Superior temporal gyrus (tissue), 1 donor: Measurements from ENCODE around the gene IGF1.
"Not testable (repeated sequence)": the region's sequence is repeated elsewhere in the genome, so short reads cannot be mapped to it uniquely, and the experiment has no call there.

Source experiments
- DNase-seq: peaks from one replicate; pipeline ENCODE4 v3.0.0-alpha.2; 2016; ENCODE audit errors: extremely low spot score

Gene IGF1

GRCh38 chr12:102462386-102462785 is 18.0 kb downstream of the IGF1 start:
- no peak for DNase-seq

- no peak for DNase-seq
These were observed 18.9 kb downstream of the IGF1 start for GRCh38 chr12:102461501-102461900.

GRCh38 chr12:102459314-102459713 is 21.0 kb downstream of the IGF1 start:
- DNase-seq, result no peak

- DNase-seq, result no peak
These were observed 25.3 kb downstream of the IGF1 start for GRCh38 chr12:102454808-102455760.

- no peak for DNase-seq
These were observed 26.0 kb downstream of the IGF1 start for GRCh38 chr12:102454330-102454729.

GRCh38 chr12:102452605-102453004 is 27.8 kb downstream of the IGF1 start:
- DNase-seq, result no peak

GRCh38 chr12:102449018-102449417 is 31.3 kb downstream of the IGF1 start:
- not testable (repeated sequence) for DNase-seq

- DNase-seq, result not testable (repeated sequence)
These were observed 32.9 kb downstream of the IGF1 start for GRCh38 chr12:102447426-102447825.

GRCh38 chr12:102444707-102445106 is 35.7 kb downstream of the IGF1 start:
- no peak for DNase-seq

- DNase-seq, result no peak
These were observed 36.3 kb downstream of the IGF1 start for GRCh38 chr12:102444093-102444492.

- DNase-seq, result no peak
These were observed 39.2 kb downstream of the IGF1 start for GRCh38 chr12:102441077-102441596.

GRCh38 chr12:102439426-102440405 is 40.6 kb downstream of the IGF1 start:
- no peak for DNase-seq

GRCh38 chr12:102438827-102439210 is 41.5 kb downstream of the IGF1 start:
- no peak for DNase-seq

- DNase-seq, result no peak
These were observed 42.1 kb downstream of the IGF1 start for GRCh38 chr12:102438047-102438826.

- DNase-seq, result no peak
These were observed 42.9 kb downstream of the IGF1 start for GRCh38 chr12:102437511-102437910.

GRCh38 chr12:102436867-102437266 is 43.5 kb downstream of the IGF1 start:
- no peak for DNase-seq

GRCh38 chr12:102435827-102436436 is 44.4 kb downstream of the IGF1 start:
- DNase-seq, result no peak

GRCh38 chr12:102433304-102433703 is 47.1 kb downstream of the IGF1 start:
- DNase-seq, result no peak

GRCh38 chr12:102430661-102431060 is 49.7 kb downstream of the IGF1 start:
- DNase-seq, result no peak

GRCh38 chr12:102429211-102430154 is 50.9 kb downstream of the IGF1 start:
- DNase-seq, result no peak
